SK-N-MC (cell line): ENCODE measurements around the gene CENPU.

Source experiments
- FOXP2 ChIP-seq: optimal IDR thresholded peaks from 2 replicates; pipeline ENCODE3; 2011; ENCODE audit warnings: mild to moderate bottlenecking, moderate library complexity; ENCODE audit not compliant: insufficient read depth; ENCODE audit errors: extremely low read length, control extremely low read depth
- POLR2AphosphoS5 ChIP-seq: IDR thresholded peaks from 2 replicates; pipeline ENCODE4 v1.6.1; 2012; ENCODE audit warnings: mild to moderate bottlenecking, low read depth, low read length, borderline replicate concordance

DNA sequence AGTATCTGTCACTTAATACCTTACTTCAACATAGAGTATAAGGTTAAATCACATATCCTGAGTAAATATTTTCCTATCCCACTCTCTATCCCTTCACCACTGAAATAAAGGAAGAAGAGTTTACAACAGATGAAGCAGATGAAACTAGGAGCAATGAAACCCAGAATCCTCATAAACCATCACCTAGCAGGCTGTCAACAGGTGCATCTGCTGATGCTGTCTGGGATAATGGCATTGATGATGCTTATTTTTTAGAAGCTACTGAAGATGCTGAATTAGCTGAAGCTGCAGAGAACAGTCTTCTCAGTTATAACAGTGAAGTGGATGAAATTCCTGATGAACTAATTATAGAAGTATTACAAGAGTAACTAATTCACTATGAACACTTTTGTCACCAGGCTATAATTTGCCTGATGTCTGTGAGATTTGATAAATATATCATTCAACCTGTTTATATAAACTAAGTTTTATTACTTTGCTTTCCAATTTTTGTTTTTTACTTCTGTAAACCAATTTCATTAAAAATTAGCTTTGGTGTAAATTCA is 39.4 kb downstream of the CENPU start:
- TF ChIP-seq POLR2AphosphoS5, result no peak
- TF ChIP-seq FOXP2, result no peak
